NCI-H1436 treated with DMSO at 0.1 percent for 48 hours (cell line): ENCODE results near the gene ESAM.

ENCODE experiments used
- DNase-seq: peaks from one replicate; lab custom pipeline; 2025; lab: John Stamatoyannopoulos, UW

ESAM gene

DNA sequence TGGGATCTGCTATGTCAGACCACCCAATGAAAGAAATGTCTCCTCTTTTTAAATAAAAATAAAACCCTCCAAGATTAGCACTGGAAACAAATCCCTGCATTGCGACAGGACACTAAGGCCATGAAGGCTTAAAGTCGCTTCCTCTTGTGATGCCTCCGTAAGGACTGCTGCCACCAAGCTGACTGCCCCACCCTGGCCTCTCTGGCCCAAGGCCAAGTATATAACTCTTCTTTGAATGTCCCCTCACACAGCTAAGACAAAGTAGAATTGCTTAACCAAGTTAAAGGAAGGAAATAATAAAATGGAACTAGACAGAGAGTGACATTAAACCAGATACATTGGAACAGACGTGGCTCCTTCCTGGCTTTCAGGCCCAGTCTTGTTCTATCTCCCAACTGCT lies 29.9 kb downstream of the ESAM start:
- no peak for DNase-seq

DNA sequence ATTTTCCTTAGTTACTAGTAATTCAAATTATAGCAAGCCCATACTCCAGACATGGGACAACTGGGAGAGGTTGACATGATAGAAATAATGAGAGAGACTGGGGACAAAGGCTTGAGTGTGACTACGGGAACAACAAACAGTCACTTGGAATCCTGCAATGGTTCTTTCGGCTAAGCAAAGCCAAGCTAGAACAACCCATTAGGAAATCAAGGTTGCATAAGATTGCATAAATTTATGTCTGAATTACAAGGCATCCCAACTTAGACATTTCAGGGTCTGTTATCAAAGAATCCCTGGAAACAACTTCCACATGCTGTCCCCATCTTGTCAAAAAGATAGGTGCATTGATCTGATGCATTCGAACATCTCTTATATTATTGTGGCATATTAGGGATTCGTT lies 32.5 kb downstream of the ESAM start:
- DNase-seq = no peak

DNA sequence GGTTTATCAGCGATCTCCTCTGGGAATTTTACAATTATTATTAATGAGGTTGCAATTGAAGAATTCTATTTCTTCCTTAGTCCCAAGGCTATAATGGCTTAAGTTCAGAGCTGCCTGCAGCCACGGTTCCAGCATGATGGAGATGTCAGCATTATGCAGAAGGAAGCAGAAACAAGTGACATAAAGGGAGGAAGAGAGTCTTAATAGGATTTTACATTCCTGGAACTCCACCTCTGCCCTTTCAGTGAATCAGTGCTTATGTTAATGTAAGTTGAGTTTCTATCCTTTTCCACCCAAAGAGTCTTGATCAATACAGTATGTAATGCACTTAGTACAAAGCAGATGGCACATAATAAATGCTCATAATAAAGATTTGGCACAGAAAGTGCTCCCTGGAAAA lies 34.0 kb downstream of the ESAM start:
- DNase-seq = no peak

DNA sequence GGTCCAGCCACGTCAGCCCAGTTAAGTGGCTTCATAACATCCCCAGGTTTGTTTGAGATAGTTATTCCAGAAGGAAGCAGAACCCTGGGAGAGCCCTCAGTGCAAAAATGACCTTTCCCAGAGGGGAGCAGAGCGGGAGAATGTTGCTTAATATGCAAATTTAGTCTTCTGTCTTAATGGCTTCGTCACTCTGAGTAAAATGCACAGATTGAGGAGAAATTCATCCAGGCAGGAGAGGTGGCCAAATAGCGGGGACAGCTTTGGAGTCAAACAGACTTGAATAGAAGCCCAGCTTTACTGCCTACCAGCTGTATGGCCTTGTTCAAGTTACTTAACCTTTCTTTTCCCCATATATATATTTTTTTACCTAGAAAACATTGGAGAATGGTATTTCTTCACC lies 34.6 kb downstream of the ESAM start:
- DNase-seq = no peak

DNA sequence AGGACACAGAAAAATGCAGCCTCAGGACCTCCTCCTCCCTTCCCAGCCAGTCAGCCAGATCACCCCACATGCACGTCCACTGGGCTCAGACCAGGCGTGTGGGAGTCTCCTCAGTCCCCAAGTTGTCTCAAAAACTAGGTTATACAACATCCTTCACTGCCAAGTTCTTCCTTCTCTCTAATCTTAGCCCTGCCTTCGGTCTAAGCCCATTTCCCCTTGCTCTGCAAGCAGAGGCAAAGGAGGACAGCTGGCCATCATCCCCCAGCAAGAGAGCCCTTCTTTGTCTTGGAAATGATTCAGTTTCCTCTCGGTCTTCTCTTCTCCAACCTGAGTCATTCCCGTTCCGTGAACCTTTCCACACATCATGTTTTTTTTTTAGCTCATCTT lies 36.4 kb downstream of the ESAM start:
- DNase-seq = no peak

DNA sequence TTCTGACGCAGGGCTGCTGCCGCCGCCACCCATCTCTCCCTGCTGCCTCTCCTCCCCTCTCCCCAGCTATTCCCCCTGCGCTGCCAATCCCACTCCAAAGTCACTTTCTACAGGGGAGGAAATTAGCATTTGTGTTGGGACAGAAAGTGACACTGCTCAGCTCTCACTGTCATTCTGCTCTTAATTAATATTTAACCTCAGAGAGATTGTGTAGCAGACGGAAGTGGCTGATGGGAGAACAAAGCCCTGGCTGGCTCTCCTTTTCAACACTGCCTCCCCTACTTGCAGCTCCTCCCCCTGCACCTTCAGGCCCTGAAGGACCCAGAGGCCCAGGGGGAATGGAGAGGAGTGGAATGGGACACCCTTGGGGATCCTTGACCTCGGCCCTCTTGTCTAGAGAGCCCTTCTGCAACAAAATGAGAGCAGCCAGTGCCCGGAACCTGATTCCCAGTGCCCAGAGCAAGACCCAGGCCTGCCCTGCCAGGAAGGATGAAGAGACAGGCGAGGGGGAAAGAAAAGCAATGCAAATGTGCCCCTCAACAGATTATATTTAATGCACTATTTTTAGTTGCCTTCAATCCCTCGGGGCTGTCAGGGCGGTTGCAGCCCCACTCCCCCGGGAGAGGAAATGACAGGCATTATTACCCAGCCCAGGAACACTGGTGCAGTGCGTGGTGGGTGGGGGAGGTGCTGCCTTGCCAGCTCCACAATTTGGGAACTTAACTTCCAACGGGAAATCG lies 36.9 kb downstream of the ESAM start:
- DNase-seq = no peak

DNA sequence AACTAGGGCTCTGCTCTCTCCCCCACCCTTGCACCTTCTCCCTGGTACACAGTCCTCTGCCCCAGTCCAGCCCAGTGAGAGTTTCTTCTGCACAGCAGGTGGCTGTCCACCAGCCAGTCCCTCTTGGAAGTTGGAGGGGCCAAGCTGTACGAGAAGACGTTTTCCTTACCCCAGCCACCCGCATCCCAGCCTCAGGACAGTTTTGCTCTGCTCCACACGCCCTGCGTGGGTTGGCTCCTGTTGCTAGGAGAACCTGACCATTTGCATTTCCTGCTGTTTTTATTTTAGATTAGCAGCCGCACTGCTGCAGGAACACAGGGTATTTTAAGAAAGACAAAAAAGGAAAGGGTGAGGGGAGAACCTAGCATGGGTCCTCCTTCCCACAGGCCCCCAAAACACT lies 39.9 kb downstream of the ESAM start:
- DNase-seq = no peak

DNA sequence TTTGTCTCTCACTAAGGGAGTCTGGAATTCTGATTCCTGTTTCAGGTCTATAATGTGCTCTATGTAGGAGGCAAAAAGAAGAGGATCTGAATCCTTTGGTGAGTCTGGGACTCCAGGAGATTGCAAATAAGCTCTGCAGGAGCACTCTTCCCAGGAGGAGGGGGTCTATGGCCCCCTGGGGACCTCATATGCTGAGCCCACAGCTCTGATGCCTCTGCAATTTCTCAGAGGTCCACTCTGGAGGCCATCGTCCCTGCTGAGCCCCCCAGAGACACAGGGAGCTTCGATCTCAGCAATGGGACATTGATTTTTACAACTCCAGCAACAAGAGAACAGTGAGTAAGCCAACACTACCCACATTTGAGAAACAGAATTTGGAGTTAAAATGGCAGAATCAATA lies 42.6 kb downstream of the ESAM start:
- DNase-seq = no peak

DNA sequence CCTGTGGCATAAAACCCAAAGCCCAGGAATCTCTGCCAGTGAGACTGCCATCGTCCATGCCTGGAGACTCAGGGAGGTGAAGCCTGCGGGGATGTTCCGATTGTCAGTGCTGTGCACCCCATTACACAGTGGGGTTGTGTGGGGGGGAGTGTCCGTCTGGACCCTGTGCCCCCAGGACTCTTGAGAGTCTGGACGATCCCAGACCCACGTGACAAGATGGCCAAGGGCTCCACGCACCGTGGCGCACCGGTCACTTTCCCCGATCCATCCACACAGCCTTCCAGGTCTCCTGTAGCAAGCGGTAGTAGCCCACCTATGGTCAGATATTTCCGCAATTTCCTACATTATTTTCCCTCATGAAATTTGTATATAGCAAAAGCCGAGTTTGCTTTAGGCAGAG lies 43.3 kb downstream of the ESAM start:
- DNase-seq = no peak

DNA sequence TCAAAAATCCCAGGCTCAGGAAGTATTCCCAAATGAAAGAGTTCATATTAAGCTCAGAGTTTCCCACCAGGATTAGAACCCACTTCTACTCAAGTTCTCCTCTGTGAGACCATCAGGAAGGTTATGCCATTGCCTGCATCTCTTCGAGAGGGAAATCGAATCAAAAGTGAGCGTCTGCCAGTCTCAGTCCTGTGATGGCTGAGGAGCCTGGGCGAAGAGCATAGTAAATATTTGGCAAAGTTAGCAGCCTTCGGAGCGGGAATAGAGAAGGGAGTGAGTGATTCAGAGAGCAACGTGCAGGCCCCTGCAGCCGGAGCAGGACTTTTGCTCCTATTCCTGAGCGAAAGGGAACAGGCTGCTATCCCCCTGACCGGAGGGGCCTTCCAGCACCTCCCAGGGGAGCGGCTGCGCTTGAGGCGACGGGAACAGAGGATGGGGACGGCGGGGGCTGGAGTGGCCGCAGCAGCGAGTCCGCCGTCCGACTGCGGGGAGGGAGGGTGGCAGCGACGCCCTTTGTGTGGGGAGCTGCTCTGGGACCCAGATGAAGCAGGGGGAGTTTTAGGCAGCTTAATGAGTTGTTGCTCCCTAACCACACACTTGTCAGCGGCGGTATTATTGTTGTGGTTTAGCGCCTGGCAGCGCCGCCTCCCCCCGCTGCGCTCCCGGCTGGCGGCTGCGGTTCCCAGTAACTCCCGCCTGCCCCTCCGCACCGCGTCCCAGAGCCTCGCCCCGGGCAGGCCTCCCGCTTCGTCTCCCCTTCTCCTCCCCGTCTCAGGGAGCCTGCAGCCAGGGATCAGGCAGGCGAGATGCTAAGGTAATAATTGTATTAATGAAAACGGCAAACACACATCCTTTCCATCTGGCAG lies 44.1 kb downstream of the ESAM start:
- DNase-seq = no peak

DNA sequence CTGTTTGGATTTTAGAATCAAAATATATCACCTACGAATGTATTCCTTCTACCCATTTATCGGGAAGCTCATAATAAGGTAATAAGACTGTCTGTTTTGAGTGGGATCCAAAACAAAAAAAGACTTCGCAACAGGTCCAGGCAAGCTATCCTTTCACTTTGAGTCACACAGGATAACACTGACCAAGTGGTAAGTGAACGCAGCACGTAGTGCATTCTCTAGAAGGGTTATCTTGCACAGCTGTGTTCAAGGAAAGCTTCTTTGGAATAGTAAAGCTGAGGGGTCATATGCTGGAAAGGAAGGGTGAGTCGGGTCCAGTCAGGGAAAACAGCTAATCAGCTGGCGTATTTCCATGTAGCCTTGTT lies 44.7 kb downstream of the ESAM start:
- DNase-seq = no peak

DNA sequence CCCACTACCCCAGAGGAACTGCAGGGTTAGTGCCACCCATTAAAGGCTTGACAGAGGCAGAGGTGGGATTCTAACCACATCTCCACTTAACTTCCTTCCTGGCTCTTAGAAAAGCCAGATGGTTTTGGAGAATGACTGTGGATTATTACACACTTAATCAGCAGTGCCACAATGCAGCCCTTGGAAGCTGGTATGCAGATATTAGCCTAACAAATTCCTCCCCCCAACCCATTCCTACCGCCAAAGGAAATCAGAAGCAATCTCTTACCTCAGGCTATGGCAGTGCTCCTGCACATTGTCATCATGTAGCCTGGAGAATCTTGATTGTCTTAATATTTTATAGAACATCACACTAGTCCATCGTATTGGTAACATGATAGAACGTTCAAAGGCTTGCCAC lies 45.5 kb downstream of the ESAM start:
- DNase-seq = no peak

DNA sequence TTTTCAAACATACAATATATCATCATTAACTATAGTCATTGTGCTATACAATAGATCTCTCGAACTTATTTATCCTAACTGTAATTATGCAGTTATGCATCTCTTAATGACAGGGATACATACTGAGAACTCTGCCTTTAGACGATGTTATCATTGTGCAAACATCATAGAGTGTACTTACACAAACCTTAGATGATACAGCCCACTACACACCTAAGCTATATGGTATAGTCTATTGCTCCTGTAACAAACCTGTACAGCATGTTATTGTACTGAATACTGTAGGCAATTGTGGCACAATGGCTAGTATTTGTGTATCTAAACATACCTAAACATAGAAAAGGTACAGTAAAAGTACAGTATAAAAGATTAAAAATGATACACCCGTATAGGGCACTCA lies 49.7 kb downstream of the ESAM start:
- DNase-seq = no peak

DNA sequence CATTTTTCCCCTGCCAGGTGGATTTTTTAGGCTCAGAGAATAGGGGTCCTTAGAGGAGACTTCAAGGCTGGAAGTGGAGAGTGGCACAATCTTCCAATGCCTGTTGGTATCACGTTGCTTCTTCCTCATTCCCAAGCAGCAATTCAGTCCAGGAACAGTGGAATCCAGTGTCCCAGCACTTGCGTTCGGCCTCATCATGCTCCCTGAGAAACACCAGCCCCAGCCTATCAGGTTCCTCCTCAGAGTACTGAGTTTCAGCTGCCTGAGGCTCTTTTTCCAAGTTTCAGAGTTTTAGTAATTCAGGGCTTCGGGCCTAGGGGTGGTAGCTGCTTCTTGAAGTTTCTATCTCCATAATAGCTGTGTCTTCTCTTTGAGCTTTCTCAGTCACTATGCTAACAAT lies 54.3 kb downstream of the ESAM start:
- no peak for DNase-seq
